DMS53 treated with DMSO at 0.1 percent for 48 hours (cell line): Measurements from ENCODE around the gene SLC25A24.
"Not testable (repeated sequence)": the region's sequence is repeated elsewhere in the genome, so short reads cannot be mapped to it uniquely, and the experiment has no call there.

Experiments used
- DNase-seq: peaks from one replicate; lab custom pipeline; 2025; ENCODE audit not compliant: unreplicated experiment; lab: John Stamatoyannopoulos, UW

SLC25A24 gene

DNA sequence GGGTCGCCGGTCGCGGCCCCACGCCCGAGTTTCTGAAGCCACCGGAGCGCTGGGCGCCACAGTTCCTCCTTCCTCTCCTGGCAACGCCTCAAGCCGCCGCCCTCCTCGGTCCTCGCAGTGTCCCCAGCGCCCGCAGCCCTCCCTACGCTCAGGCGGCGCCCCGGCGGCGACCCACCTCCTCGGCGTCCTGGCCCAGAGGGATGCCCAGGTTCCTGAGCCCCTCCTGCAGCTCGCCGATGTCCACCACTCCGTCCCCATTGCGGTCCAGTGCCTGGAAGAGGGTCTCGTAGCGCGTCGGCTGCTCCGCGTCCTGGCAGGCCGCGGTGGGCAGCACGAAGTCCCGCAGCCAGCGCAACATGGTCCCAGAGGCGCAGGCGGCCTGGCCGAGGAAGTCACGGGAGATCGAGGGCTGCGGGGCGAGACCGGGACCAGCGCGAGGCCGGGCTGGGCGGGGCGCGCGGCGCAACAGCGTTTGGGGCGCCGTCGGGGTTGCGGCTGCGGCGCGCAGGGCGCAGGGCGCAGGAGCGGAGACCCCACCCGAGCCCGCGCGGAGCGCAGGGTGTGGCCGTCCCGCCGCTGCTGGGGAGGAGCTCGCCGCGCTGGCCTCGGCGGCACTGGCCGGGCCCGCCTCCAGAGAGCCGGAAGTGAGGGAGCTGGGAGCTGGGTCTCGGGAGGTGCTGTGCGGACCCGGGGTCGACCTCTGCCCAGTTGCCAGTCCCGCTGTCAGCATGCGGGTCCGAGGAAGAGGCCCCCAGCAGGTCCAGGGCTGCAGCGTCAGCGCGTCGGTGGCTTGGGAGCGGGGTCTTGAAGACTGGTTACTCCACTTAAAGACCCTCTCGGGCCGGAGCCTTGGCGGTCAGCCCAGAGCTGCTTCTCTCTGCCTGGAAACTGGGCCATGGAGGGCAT lies at the start of gene SLC25A24:
Gene SLC25A24 (minus strand): TSS at position 563 of the 906 bp plus-strand sequence. CDS start 205 bp downstream, at position 358.
- DNase-seq: peak; percentile 73

GRCh38 chr1:108243976-108244375 lies 43.8 kb upstream of the SLC25A24 start, which contains the start of gene NBPF4:
Gene NBPF4, minus strand, starts transcription at chr1:108244076. Its CDS starts 315 bp downstream, at chr1:108243761.
- DNase-seq: not testable (repeated sequence)

- not testable (repeated sequence) for DNase-seq
Observed at GRCh38 chr1:108239426-108239825, 39.3 kb upstream of the SLC25A24 start.

GRCh38 chr1:108235308-108235707 lies 35.2 kb upstream of the SLC25A24 start:
- not testable (repeated sequence) for DNase-seq

DNA sequence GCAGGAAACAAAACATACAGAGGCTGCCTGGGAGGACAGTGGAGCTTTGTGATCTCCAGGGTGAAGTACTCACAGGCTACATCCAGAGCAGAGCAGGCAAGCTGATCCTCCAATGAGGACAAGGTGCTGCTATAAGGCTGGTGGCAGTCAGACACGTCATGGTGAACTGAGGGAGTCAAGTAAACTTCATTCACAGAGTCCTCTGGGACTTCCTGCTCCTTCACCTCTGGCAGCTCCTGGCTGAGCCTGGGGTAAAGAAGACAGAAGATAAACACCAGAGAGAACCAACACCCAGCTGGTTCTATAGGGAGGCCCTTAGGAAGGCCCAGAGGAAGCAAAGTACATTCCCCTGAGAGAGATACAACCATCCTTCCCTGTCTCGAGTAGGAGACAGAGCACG lies 32.0 kb upstream of the SLC25A24 start:
- DNase-seq: not testable (repeated sequence)

GRCh38 chr1:108229976-108230375 lies 29.8 kb upstream of the SLC25A24 start:
- DNase-seq: not testable (repeated sequence)

DNA sequence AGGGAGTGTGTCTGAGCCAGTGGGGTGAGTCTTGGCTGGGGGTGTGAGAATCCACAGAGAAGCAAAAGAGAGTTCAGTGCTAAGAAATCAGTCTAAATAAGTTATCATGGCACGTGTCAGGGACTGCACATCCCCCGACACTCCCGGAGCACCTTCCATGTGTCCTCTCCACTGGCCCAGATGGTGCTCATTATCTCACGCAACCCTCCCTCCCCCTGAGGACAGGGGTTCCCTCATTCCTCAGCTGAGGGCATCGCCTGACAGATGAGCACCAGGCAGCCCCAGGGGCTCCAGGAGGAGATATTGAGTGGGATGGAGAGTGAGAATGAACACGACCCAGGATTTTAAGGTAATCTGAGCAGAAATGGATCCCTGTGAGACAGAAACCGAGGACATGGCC lies 27.6 kb upstream of the SLC25A24 start:
- DNase-seq: not testable (repeated sequence)

- not testable (repeated sequence) for DNase-seq
Observed at GRCh38 chr1:108226855-108227254, 26.7 kb upstream of the SLC25A24 start.

GRCh38 chr1:108223226-108223625 lies 23.1 kb upstream of the SLC25A24 start:
- DNase-seq: not testable (repeated sequence)

DNA sequence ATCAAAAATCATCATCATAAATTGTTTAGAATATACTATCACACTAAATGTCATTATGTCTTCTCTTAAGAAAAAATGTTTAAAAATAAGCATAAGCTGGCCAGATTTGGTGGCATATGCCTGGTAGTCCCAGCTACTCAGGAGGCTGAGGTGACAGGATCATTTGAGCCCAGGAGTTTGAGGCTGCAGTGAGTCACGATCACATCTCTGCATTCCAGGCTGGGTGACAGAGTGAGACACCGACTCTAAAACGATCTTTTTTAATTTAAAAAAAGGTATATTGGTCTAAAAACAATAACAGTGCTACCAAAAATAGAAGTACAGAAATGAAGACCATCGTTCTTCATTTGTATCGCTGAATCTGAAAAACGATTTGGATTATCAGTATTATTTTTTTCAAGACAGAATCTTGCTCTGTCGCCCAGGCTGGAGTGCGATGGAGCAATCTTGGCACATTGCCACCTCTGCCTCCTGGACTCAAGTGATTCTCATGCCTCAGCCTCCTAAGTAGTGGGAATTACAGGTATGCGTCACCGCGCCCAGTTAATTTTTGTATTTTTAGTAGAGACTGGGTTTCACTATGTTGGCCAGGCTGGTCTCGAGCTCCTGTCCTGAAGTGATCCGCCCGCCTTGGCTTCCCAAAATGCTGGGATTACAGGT lies 17.5 kb upstream of the SLC25A24 start:
- not testable (repeated sequence) for DNase-seq

- DNase-seq: not testable (repeated sequence)
Observed at GRCh38 chr1:108217007-108217406, 16.9 kb upstream of the SLC25A24 start.

- not testable (repeated sequence) for DNase-seq
Observed at GRCh38 chr1:108216028-108216890, 16.1 kb upstream of the SLC25A24 start.

DNA sequence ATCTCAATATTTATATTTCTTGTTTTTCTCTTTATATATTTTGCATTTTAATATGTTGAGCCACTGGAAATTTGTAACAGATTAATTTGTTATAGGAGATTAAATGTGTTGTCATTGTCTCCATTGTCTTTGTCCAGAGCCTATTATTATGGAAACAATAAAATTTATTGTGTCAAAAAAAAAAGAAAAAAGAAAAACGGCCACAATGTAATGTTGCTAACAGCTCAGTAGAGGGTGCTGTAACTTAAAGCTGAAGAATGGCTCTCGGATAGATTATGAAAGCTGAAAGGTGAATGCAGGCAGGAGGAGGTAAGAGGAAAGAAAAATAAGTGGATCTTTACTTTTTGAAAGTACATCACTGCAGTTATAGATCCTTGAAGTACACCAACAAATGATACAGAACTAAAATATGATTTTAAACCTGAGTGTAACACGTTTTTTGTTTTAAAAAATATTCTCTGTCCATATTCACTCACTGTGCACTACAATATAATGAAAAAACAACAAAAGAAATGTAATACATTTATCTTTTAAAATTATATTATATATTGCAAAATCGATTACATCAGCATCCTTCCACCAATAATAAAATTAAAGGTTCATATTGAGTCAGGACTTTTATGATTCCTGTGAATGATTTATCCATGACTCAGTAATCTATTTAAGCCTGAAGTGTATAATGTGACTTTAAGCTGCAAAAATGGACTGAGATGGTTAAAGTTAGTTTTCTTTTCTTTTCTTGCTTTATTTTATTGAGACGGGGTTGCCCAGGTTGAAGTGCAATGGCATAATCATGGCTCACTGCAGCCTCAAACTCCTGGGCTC lies 14.7 kb upstream of the SLC25A24 start:
- peak; percentile 21 for DNase-seq

- no peak for DNase-seq
Observed at GRCh38 chr1:108211014-108211413, 10.9 kb upstream of the SLC25A24 start.

DNA sequence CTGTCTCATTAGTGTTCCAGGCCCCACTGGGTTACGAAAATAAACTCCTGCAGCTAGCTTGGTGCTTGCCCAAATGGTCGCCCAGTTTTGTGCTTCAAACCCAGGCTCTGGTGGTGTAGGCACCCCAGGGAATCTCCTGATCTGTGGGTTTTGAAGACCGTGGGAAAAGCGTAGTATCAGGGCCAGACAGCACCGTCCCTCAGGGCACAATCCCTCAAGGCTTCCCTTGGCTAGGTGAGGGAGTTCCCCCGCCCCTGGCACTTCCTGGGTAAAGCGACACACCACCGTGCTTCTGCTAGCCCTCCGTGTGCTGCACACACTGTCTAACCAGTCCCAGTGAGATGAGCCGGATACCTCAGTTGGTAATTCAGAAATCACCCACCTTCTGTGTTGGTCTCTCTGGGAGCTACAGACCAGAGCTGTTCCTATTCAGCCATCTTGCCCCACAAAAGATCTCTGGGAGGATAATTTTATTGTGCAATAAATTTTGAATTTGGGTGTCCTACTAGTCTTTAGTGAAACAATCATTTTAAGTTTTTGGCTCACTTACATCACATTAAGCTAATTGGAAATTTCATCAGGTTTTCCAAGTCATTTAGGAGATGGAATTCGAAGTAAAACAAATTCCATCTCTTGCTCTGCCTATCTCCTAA lies 9.4 kb upstream of the SLC25A24 start:
- no peak for DNase-seq

GRCh38 chr1:108208724-108209446 lies 8.7 kb upstream of the SLC25A24 start:
- DNase-seq: no peak

DNA sequence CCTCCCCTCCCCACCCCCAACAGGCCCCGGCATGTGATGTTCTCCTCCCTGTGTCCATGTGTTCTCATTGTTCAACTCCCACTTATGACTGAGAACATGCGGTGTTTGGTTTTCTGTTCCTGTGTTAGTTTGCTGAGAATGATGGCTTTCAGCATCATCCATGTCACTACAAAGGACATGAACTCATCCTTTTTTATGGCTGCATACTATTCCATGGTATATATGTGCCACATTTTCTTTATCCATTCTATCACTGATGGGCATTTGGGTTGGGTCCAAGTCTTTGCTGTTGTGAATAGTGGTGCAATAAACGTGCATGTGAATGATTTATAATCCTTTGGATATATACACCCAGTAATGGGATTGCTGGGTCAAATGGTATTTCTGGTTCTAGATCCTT lies 3.4 kb upstream of the SLC25A24 start:
- not testable (repeated sequence) for DNase-seq

DNA sequence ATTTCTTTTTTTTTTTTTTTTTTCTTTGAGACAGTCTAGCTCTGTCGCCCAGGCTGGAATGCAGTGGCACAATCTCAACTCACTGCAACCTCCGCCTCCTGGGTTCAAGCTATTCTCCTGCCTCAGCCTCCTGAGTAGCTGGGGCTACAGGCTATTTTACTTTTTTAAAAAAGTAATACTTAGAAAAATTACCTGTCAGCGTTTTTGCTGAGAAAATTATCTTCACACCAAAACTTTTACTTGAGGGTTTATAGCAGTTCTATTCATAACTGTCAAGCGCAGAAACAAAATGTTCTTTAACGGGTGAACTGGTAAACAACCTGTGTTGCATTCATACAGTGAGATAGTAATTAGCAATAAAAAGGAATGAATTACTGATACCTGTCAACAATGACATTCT lies 1.5 kb upstream of the SLC25A24 start:
- DNase-seq: no peak

DNA sequence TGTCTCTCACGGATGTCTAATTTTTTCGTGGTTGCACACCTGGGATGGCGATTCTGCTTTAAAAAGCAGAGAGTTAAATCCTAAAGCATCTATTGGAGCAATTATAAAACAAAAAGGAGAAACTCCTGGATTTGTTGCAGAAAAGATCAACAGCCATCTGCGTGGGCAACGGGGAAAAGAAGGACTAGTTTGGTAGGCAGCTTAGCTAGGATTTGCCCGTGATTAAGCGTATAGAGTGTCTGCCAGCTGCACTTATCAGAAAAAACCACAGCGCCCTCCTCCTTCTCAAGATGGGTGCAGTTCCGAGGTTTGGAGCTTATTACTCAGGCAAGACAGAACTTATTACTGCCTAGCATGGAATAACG lies 526 bp upstream of the SLC25A24 start:
- DNase-seq: peak; percentile 73
